Mammary epithelial cell (primary cell): ENCODE measurements around the gene TSPAN5.

ENCODE experiments used
- CTCF ChIP-seq, 2 donors: IDR thresholded peaks in 1 of 2; conservative IDR thresholded peaks in 1 of 2; 2 replicates each; pipeline ENCODE4 v1.5.1; 2011 to 2012; ENCODE audit warnings: inconsistent platforms in 2 of 2, low read length in 2 of 2, mild to moderate bottlenecking in 2 of 2, control low read depth in 1 of 2, low read depth in 1 of 2; ENCODE audit not compliant: insufficient read depth in 1 of 2; ENCODE audit errors: extremely low read depth in 1 of 2
- EZH2 ChIP-seq: IDR thresholded peaks from 2 replicates; pipeline ENCODE4 v1.6.1; 2012; ENCODE audit warnings: low read length, inconsistent platforms, borderline replicate concordance

GRCh38 chr4:98688411-98689290, 30.2 kb upstream of the TSPAN5 start:
- TF ChIP-seq CTCF (conservative IDR thresholded peaks at IDR 0.05 in 1 of 2, IDR thresholded peaks at IDR 0.05 in 1 of 2; ENCODE audit: extremely low read depth in 1 of 2, insufficient read depth in 1 of 2, low read depth in 1 of 2, low read length in 2 of 2) (no peak), EZH2 (no peak)
